Mesendoderm (in vitro differentiated cells): Measurements from ENCODE around the gene MTG2.
A peak's percentile ranks its signal among the peaks of the same experiment; 100 is the strongest.

Source experiments
- DNase-seq: peaks from one replicate; pipeline ENCODE4 v3.0.0; 2013
- H2AK5ac ChIP-seq: 2 replicates; pipeline ENCODE4 v1.6.1; 2013; ENCODE audit warnings: low read length, inconsistent platforms
- H2BK120ac ChIP-seq: 2 replicates; pipeline ENCODE4 v1.6.1; 2013; ENCODE audit warnings: low read depth, mild to moderate bottlenecking, low read length, moderate library complexity, mixed read lengths
- H2BK15ac ChIP-seq: replicated peaks from 2 replicates; pipeline ENCODE4 v1.6.1; 2013; ENCODE audit warnings: low read depth, mild to moderate bottlenecking, moderate library complexity
- H2BK5ac ChIP-seq: 2 replicates; pipeline ENCODE4 v1.6.1; 2013; ENCODE audit warnings: low read length, inconsistent platforms
- H3K18ac ChIP-seq: 2 replicates; pipeline ENCODE4 v1.6.1; 2013; ENCODE audit warnings: mild to moderate bottlenecking, low read length, mixed read lengths
- H3K23ac ChIP-seq: one replicate; pipeline ENCODE4 v1.6.1; 2013; ENCODE audit warnings: low read length
- H3K27ac ChIP-seq: 2 replicates; pipeline ENCODE4 v1.5.1; 2013; ENCODE audit warnings: low read depth, mild to moderate bottlenecking, inconsistent platforms, low read length, moderate library complexity
- H3K27me3 ChIP-seq: 2 replicates; pipeline ENCODE4 v1.6.1; 2013; ENCODE audit warnings: low read length, control low read depth, mild to moderate bottlenecking, inconsistent platforms; ENCODE audit not compliant: insufficient read depth, poor library complexity
- H3K36me3 ChIP-seq: 2 replicates; pipeline ENCODE4 v1.6.1; 2013; ENCODE audit warnings: low read length, inconsistent platforms; ENCODE audit not compliant: control insufficient read depth, insufficient read depth
- H3K4ac ChIP-seq: one replicate; pipeline ENCODE4 v1.6.1; 2013; ENCODE audit warnings: low read depth, mild to moderate bottlenecking, low read length, moderate library complexity
- H3K4me1 ChIP-seq: 2 replicates; pipeline ENCODE4 v1.6.1; 2013; ENCODE audit warnings: low read depth, low read length, inconsistent platforms; ENCODE audit not compliant: control insufficient read depth
- H3K4me2 ChIP-seq: 2 replicates; pipeline ENCODE4 v1.6.1; 2013; ENCODE audit warnings: low read length
- H3K4me3 ChIP-seq: 2 replicates; pipeline ENCODE4 v1.5.1; 2013; ENCODE audit warnings: mild to moderate bottlenecking, low read length
- H3K56ac ChIP-seq: one replicate; pipeline ENCODE4 v1.6.1; 2013; ENCODE audit warnings: low read length
- H3K79me1 ChIP-seq: 2 replicates; pipeline ENCODE4 v1.6.1; 2013; ENCODE audit warnings: low read length, inconsistent platforms
- H3K79me2 ChIP-seq: 2 replicates; pipeline ENCODE4 v1.6.1; 2013; ENCODE audit warnings: mild to moderate bottlenecking, low read length; ENCODE audit not compliant: control insufficient read depth, insufficient read depth
- H3K9ac ChIP-seq: 2 replicates; pipeline ENCODE4 v1.6.1; 2013; ENCODE audit warnings: low read length, inconsistent platforms
- H4K5ac ChIP-seq: one replicate; pipeline ENCODE4 v1.6.1; 2013; ENCODE audit warnings: low read length
- H4K8ac ChIP-seq: one replicate; pipeline ENCODE4 v1.6.1; 2013; ENCODE audit warnings: low read depth, mild to moderate bottlenecking, control low read depth, low read length, moderate library complexity
- WGBS: extraction: QIAGEN DNeasy Blood & Tissue Kit; methylation state at CpG from one replicate; pipeline ENCODE4 v1.1.7; 2013; ENCODE audit warnings: low lambda C conversion rate, missing lambda C conversion rate; ENCODE audit not compliant: insufficient coverage; ENCODE audit errors: extremely low coverage; 5-methylcytosine and 5-hydroxymethylcytosine counted together

Gene MTG2

GRCh38 chr20:62227591-62227976, 44.8 kb downstream of the MTG2 start:
- no peak overlapping the region for H2AK5ac ChIP-seq
- no peak overlapping the region for H3K4me3 ChIP-seq
- H3K56ac ChIP-seq, result no peak overlapping the region
- H4K5ac ChIP-seq, result no peak overlapping the region
- no peak overlapping the region for H3K4me2 ChIP-seq
- no CpG with 5 or more reads among the region's 10 CpGs for WGBS
- no peaks in the 10 kb centered on the region for H3K79me1 ChIP-seq
- no peak overlapping the region for H3K4ac ChIP-seq
- H3K36me3 ChIP-seq, result no peaks in the 10 kb centered on the region
- DNase-seq, result no peak
- H4K8ac ChIP-seq, result no peak overlapping the region
- no peak overlapping the region for H2BK120ac ChIP-seq
- no peaks in the 10 kb centered on the region for H3K27me3 ChIP-seq
- no peak overlapping the region for H2BK5ac ChIP-seq
- no peaks in the 10 kb centered on the region for H3K4me1 ChIP-seq
- no peak overlapping the region for H3K27ac ChIP-seq
- H3K79me2 ChIP-seq, result no peaks in the 10 kb centered on the region
- no peak overlapping the region for H2BK15ac ChIP-seq
- H3K18ac ChIP-seq, result no peak overlapping the region
- H3K9ac ChIP-seq, result no peak overlapping the region
- no peak overlapping the region for H3K23ac ChIP-seq

- Histone ChIP-seq H3K56ac (no peak overlapping the region), H3K9ac (no peak overlapping the region), H3K27ac (no peak overlapping the region), H3K4me1 (no peaks in the 10 kb centered on the region), H2BK120ac (no peak overlapping the region), H3K4me2 (no peak overlapping the region), H3K23ac (no peak overlapping the region), H2BK15ac (no peak overlapping the region), H3K79me1 (no peaks in the 10 kb centered on the region), H3K4ac (no peak overlapping the region), H3K27me3 (no peaks in the 10 kb centered on the region), H2AK5ac (no peak overlapping the region), H3K36me3 (no peaks in the 10 kb centered on the region), H2BK5ac (no peak overlapping the region), H3K18ac (no peak overlapping the region), H4K8ac (no peak overlapping the region), H4K5ac (no peak overlapping the region), H3K79me2 (no peaks in the 10 kb centered on the region), H3K4me3 (no peak overlapping the region)
- no CpG with 5 or more reads among the region's 37 CpGs for WGBS
- DNase-seq, result peak; percentile 57
These were observed 45.4 kb downstream of the MTG2 start for GRCh38 chr20:62227977-62228958.

GRCh38 chr20:62228982-62229545, 46.2 kb downstream of the MTG2 start:
- no peak overlapping the region for H3K18ac ChIP-seq
- H2BK15ac ChIP-seq, result no peak overlapping the region
- no peak overlapping the region for H4K5ac ChIP-seq
- no peak overlapping the region for H3K27ac ChIP-seq
- H3K9ac ChIP-seq, result no peak overlapping the region
- no peaks in the 10 kb centered on the region for H3K36me3 ChIP-seq
- no peak overlapping the region for H3K23ac ChIP-seq
- no peak overlapping the region for H2AK5ac ChIP-seq
- 100% methylated on average over 6 of the region's 7 CpGs for WGBS
- H2BK5ac ChIP-seq, result no peak overlapping the region
- H3K79me1 ChIP-seq, result no peaks in the 10 kb centered on the region
- no peak overlapping the region for H2BK120ac ChIP-seq
- no peak for DNase-seq
- no peak overlapping the region for H3K56ac ChIP-seq
- H3K27me3 ChIP-seq, result no peaks in the 10 kb centered on the region
- H3K4me3 ChIP-seq, result no peak overlapping the region
- H3K4me1 ChIP-seq, result no peaks in the 10 kb centered on the region
- no peak overlapping the region for H3K4me2 ChIP-seq
- no peaks in the 10 kb centered on the region for H3K79me2 ChIP-seq
- H3K4ac ChIP-seq, result no peak overlapping the region
- no peak overlapping the region for H4K8ac ChIP-seq

- WGBS, result 100% methylated on average over 4 of the region's 4 CpGs
- no peak overlapping the region for H2BK5ac ChIP-seq
- H3K36me3 ChIP-seq, result no peaks in the 10 kb centered on the region
- H3K79me1 ChIP-seq, result no peaks in the 10 kb centered on the region
- H4K5ac ChIP-seq, result no peak overlapping the region
- no peak overlapping the region for H3K23ac ChIP-seq
- no peak overlapping the region for H2BK120ac ChIP-seq
- no peak overlapping the region for H3K4ac ChIP-seq
- H3K56ac ChIP-seq, result no peak overlapping the region
- H3K27ac ChIP-seq, result no peak overlapping the region
- H3K79me2 ChIP-seq, result no peaks in the 10 kb centered on the region
- no peak overlapping the region for H2BK15ac ChIP-seq
- no peaks in the 10 kb centered on the region for H3K27me3 ChIP-seq
- no peak overlapping the region for H3K4me2 ChIP-seq
- no peak for DNase-seq
- no peak overlapping the region for H3K18ac ChIP-seq
- no peak overlapping the region for H3K9ac ChIP-seq
- H4K8ac ChIP-seq, result no peak overlapping the region
- H3K4me1 ChIP-seq, result no peaks in the 10 kb centered on the region
- no peak overlapping the region for H2AK5ac ChIP-seq
- H3K4me3 ChIP-seq, result no peak overlapping the region
These were observed 46.8 kb downstream of the MTG2 start for GRCh38 chr20:62229667-62230066.

- H3K4ac ChIP-seq, result no peak overlapping the region
These were observed 47.4 kb downstream of the MTG2 start for GRCh38 chr20:62230276-62230675.

More at GRCh38 chr20:62230276-62230675, 47.4 kb downstream of the MTG2 start:
- DNase-seq, result no peak
- H3K23ac ChIP-seq, result no peak overlapping the region
- no peak overlapping the region for H3K18ac ChIP-seq
- H3K4me1 ChIP-seq, result no peaks in the 10 kb centered on the region
- no peak overlapping the region for H4K8ac ChIP-seq
- H3K4me2 ChIP-seq, result no peak overlapping the region
- H3K79me2 ChIP-seq, result no peaks in the 10 kb centered on the region
- H3K4me3 ChIP-seq, result no peak overlapping the region
- H2AK5ac ChIP-seq, result no peak overlapping the region
- H2BK5ac ChIP-seq, result no peak overlapping the region
- no peaks in the 10 kb centered on the region for H3K36me3 ChIP-seq
- WGBS, result 100% methylated on average over 2 of the region's 2 CpGs
- no peaks in the 10 kb centered on the region for H3K79me1 ChIP-seq
- H3K56ac ChIP-seq, result no peak overlapping the region
- H3K27ac ChIP-seq, result no peak overlapping the region
- H2BK15ac ChIP-seq, result no peak overlapping the region
- H3K9ac ChIP-seq, result no peak overlapping the region
- no peaks in the 10 kb centered on the region for H3K27me3 ChIP-seq
- no peak overlapping the region for H4K5ac ChIP-seq
- H2BK120ac ChIP-seq, result no peak overlapping the region
